Adrenal gland (tissue), 12 donors: ENCODE data around the gene ADGRG4. TPM values are rescaled to one million over a fixed set of nuclear protein-coding genes. Genes with fewer than 3 reads are reported as not detected.

ENCODE experiments used
- DNase-seq, 7 donors: peaks; one replicate each; pipeline ENCODE4 v3.0.0-alpha.2; 2019 to 2020
- H3K27ac ChIP-seq, 5 donors: fragments of 200-600 bp; sonication (generic) in 4 of 5; 1 replicate in 3 of 5; 2 replicates in 2 of 5; pipeline versions ENCODE4 v1.5.1 to v1.8.0; 2016 to 2020; ENCODE audit warnings: mild to moderate bottlenecking in 1 of 5
- H3K27me3 ChIP-seq: fragments of 200-600 bp; 2 replicates; pipeline ENCODE4 v1.8.0; 2021
- H3K36me3 ChIP-seq, 2 donors: fragments of 200-600 bp; replicated peaks in 1 of 2; 1 replicate in 1 of 2; 2 replicates in 1 of 2; pipeline versions ENCODE4 v1.5.1 to v1.8.0; 2018 to 2022
- H3K4me1 ChIP-seq, 2 donors: fragments of 200-600 bp; replicated peaks in 1 of 2; 1 replicate in 1 of 2; 2 replicates in 1 of 2; pipeline versions ENCODE4 v1.5.1 to v1.8.0; 2018 to 2021
- H3K4me3 ChIP-seq, 4 donors: fragments of 200-600 bp; sonication (generic) in 3 of 4; one replicate each; pipeline ENCODE4 v1.5.1; 2016 to 2018
- H3K9me3 ChIP-seq, 3 donors: fragments of 200-600 bp; sonication (generic) in 1 of 3; replicated peaks in 1 of 3; 1 replicate in 2 of 3; 2 replicates in 1 of 3; pipeline versions ENCODE4 v1.5.1 to v1.8.0; 2016 to 2021
- POLR2A ChIP-seq, 2 donors: fragments of 450-650 bp; IDR thresholded peaks; one replicate each; pipeline ENCODE4 v1.6.1; 2017; ENCODE audit warnings: antibody characterized with exemption in 2 of 2, mild to moderate bottlenecking in 2 of 2, moderate library complexity in 1 of 2
- WGBS, 4 donors: extraction: QIAGEN DNeasy Blood & Tissue Kit in 2 of 4; methylation state at CpG; one replicate each; pipeline versions ENCODE4 v1.1.5 to v1.1.7; 2013 to 2017; 5-methylcytosine and 5-hydroxymethylcytosine counted together
- intact Hi-C, 2 donors: fragments of 100-400 bp; cut with DNase I; formaldehyde crosslinking; loops; one replicate each; pipeline versions ENCODE4 v1.14.1 to v1.15.0; 2022 to 2023
- polyA plus RNA-seq, 3 donors: library from polyadenylated mRNA; stranded (reverse); fragments of 200-250 nt in 2 of 3; fragments of 350-450 nt in 1 of 3; fragmentation: Illumina TruSeq in 1 of 3; extraction: RNeasy Lipid Tissue Mini Kit (QIAGEN cat#74804) in 1 of 3; gene quantifications; one replicate each; pipeline ENCODE4 v1.2.3, GENCODE V29; 2013 to 2014
- total RNA-seq, 9 donors: library from RNA; depleted of rRNA in 4 of 9; stranded (reverse); fragments of >200 nt in 4 of 9; fragments of 120-200 nt in 1 of 9; fragmentation: NEBNext Ultra II Directional in 1 of 9; extraction: Animal tissue kit (Norgen Biotek cat#: 25700) in 1 of 9; gene quantifications; one replicate each; pipeline versions ENCODE4 v1.1.0 to v1.2.4, GENCODE V29; 2013 to 2023
- TF ChIP-seq, protein P1 (sequence below), 6 experiments: fragments of 450-650 bp in 4 of 6; fragments of 200-600 bp in 2 of 6; sonication (generic) in 1 of 6; IDR thresholded peaks; 1 replicate in 5 of 6; 2 replicates in 1 of 6; pipeline versions ENCODE4 v1.5.1 to v1.8.0; 2016 to 2021; ENCODE audit warnings: antibody characterized with exemption in 6 of 6, mild to moderate bottlenecking in 2 of 6, moderate library complexity in 1 of 6
- donor health status: healthy with polysubstance abuse.
- donor health status: Bipolar disorder and iron deficiency.
- donor health status: DM: yes; HTN: yes; CAD: no.
- donor health status: DM: no; HTN: no; CAD: no.
- donor health status: DM: no; HTN: no; CAD: no.
- donor health status: DM: yes; HTN: yes; CAD: no.

Gene ADGRG4
- total and polyA plus RNA-seq, 12 donors: under 0.01 to 0.11 (median 0.01) TPM; not detected in 4

DNA sequence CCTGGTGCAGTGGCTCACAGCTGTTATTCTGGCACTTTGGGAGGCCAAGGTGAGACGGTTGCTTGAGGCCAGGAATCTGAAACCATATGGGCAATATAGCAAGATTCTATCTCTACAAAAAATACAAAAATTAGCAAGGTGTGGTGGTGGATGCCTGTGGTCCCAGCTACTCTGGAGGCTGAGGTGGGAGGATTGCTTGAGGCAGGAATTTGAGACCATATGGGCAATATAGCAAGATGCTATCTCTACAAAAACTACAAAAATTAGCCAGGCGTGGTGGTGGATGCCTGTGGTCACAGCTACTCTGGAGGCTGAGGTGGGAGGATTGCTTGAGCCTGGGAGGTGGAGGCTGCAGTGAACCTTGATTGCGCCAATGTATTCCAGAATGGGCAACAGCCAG is 2.3 kb downstream of the ADGRG4 start:
- intact Hi-C loops: no loop called here
- Histone ChIP-seq H3K27me3 (peaks cover 12% of the 10 kb centered on the region), H3K4me3 (no peak overlapping the region), H3K36me3 (no peaks in the 10 kb centered on the region), H3K9me3 (no peaks in the 10 kb centered on the region), H3K27ac (no peak overlapping the region), H3K4me1 (no peaks in the 10 kb centered on the region)
- no peak for TF ChIP-seq POLR2A (IDR thresholded peaks at IDR 0.05)
- TF ChIP-seq, protein P1, sequence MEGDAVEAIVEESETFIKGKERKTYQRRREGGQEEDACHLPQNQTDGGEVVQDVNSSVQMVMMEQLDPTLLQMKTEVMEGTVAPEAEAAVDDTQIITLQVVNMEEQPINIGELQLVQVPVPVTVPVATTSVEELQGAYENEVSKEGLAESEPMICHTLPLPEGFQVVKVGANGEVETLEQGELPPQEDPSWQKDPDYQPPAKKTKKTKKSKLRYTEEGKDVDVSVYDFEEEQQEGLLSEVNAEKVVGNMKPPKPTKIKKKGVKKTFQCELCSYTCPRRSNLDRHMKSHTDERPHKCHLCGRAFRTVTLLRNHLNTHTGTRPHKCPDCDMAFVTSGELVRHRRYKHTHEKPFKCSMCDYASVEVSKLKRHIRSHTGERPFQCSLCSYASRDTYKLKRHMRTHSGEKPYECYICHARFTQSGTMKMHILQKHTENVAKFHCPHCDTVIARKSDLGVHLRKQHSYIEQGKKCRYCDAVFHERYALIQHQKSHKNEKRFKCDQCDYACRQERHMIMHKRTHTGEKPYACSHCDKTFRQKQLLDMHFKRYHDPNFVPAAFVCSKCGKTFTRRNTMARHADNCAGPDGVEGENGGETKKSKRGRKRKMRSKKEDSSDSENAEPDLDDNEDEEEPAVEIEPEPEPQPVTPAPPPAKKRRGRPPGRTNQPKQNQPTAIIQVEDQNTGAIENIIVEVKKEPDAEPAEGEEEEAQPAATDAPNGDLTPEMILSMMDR (IDR thresholded peaks at IDR 0.05): no peak
- DNase-seq: no peak
- WGBS, 4 donors: 65 to 88% (median 77%) methylated on average over 3 of the region's 3 CpGs

DNA sequence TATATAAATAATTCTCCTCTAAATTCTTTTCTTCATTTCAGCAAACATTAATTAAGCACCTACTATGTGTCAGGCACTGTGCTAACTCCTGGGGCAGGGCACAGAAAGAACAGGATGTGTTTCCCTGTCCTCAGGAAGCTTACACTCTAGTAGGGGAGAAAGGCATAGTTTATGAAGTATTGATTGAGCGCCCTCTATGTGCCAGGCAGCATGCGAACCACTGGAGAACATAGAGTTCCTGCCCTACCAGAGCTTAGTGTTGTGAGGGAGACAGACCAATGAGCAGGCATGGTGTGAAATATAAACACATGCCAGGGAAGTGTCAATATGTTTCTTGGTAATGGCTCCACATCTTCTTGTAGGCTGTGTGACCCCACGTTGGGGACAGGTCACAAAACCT is 3.7 kb downstream of the ADGRG4 start:
- no peak overlapping the region for H3K27ac ChIP-seq
- TF ChIP-seq POLR2A (IDR thresholded peaks at IDR 0.05): no peak
- TF ChIP-seq, protein P1 (IDR thresholded peaks at IDR 0.05): no peak
- DNase-seq: no peak
- no peaks in the 10 kb centered on the region for H3K9me3 ChIP-seq
- no peaks in the 10 kb centered on the region for H3K4me1 ChIP-seq
- no peak overlapping the region for H3K4me3 ChIP-seq
- no peaks in the 10 kb centered on the region for H3K36me3 ChIP-seq
- 38 to 76% (median 71%) methylated on average over 2 to 3 of the region's 3 CpGs for WGBS, 4 donors
- peaks cover 12% of the 10 kb centered on the region for H3K27me3 ChIP-seq
- intact Hi-C loops: no loop called here

DNA sequence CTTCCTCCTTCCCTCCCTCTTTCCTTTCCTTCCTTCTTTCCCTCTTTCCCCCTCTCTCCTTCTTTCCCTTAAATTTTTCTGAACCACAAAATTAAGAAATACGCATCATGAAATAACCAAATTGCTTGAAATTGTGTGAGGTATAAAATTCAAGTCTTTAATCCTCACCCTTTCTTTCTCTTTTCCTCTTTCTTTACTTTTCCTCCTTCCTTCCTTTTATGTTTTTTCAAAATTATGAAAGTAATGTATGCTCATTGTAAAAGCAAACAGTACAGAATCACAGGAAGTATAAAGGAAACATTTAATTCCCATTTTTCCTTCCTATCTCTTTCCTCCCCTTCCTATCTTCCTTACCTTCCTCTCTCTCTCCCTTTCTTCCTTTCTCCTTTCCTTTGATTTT is 5.4 kb downstream of the ADGRG4 start:
- Histone ChIP-seq H3K36me3 (no peaks in the 10 kb centered on the region), H3K27ac (no peak overlapping the region), H3K4me1 (no peaks in the 10 kb centered on the region), H3K4me3 (no peak overlapping the region), H3K9me3 (no peaks in the 10 kb centered on the region), H3K27me3 (peaks cover 12% of the 10 kb centered on the region)
- 83 to 96% (median 91%) methylated on average over 1 of the region's 1 CpG for WGBS, 4 donors
- intact Hi-C loops: no loop called here
- TF ChIP-seq, protein P1 (IDR thresholded peaks at IDR 0.05): no peak
- TF ChIP-seq POLR2A (IDR thresholded peaks at IDR 0.05): no peak
- no peak for DNase-seq

DNA sequence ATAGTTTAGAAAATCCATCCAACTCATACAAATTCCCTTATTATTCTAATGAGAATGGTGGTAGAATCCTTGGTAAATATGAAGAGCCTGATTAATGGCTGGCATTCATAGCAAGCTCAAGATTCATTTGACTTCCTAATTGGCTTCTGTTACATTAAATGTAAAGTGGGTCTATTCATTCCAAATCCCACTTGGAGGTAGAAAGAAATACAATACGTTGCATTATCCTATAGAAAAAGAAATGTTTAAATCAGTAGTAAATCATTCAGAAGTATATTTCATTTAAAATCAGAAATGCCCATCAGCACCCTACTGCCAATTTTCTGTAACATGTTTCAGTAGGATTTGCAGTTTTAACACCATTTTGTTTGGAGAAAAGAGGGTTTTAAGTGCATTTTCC is 6.7 kb downstream of the ADGRG4 start:
- intact Hi-C loops: no loop called here
- Histone ChIP-seq H3K27ac (no peak overlapping the region), H3K4me1 (no peaks in the 10 kb centered on the region), H3K9me3 (no peaks in the 10 kb centered on the region), H3K4me3 (no peak overlapping the region), H3K36me3 (no peaks in the 10 kb centered on the region), H3K27me3 (peaks cover 12% of the 10 kb centered on the region)
- WGBS, 4 donors: 26 to 58% (median 49%) methylated on average over 1 of the region's 1 CpG
- no peak for DNase-seq
- TF ChIP-seq, protein P1 (IDR thresholded peaks at IDR 0.05): no peak
- TF ChIP-seq POLR2A (IDR thresholded peaks at IDR 0.05): no peak
